GM23338 (cell line): Measurements from ENCODE around the gene SIK2.

ENCODE experiments used
- CREB1 ChIP-seq: fragments of 250-450 bp; sonication (Bioruptor Pico); IDR thresholded peaks from 2 replicates; pipeline ENCODE4 v1.5.0; 2020; ENCODE audit warnings: low read depth, mild to moderate bottlenecking, moderate library complexity
- CTCF ChIP-seq, 2 experiments: fragments of 200-600 bp in 1 of 2; sonication (generic) in 1 of 2; conservative IDR thresholded peaks; 2 replicates each; pipeline versions ENCODE4 v1.5.1 to v1.6.1; 2016 to 2017; ENCODE audit warnings: antibody characterized with exemption in 2 of 2, low read depth in 2 of 2, mild to moderate bottlenecking in 2 of 2, moderate library complexity in 1 of 2
- EZH2 ChIP-seq: fragments of 200-600 bp; sonication (generic); IDR thresholded peaks from one replicate; pipeline ENCODE4 v1.8.0; 2017; ENCODE audit warnings: antibody characterized with exemption, mild to moderate bottlenecking, low read depth; ENCODE audit not compliant: unreplicated experiment
- EZH2phosphoT487 ChIP-seq: fragments of 200-600 bp; sonication (generic); IDR thresholded peaks from one replicate; pipeline ENCODE4 v1.8.1; 2018; ENCODE audit warnings: antibody characterized with exemption; ENCODE audit not compliant: unreplicated experiment
- JUNB ChIP-seq: IDR thresholded peaks from one replicate; pipeline ENCODE4 v1.6.1; 2016; ENCODE audit warnings: antibody characterized with exemption; ENCODE audit not compliant: unreplicated experiment
- POLR2AphosphoS5 ChIP-seq: IDR thresholded peaks from 2 replicates; pipeline ENCODE4 v1.6.1; 2016; ENCODE audit warnings: antibody characterized with exemption, low read depth
- ZNF114 ChIP-seq: fragments of 250-450 bp; sonication (Bioruptor Pico); IDR thresholded peaks from 2 replicates; pipeline ENCODE4 v1.5.0; 2020; ENCODE audit warnings: mild to moderate bottlenecking, moderate library complexity
- TF ChIP-seq, protein P1 (sequence below): IDR thresholded peaks from one replicate; pipeline ENCODE4 v1.6.1; 2018; ENCODE audit warnings: antibody characterized with exemption; ENCODE audit not compliant: unreplicated experiment

GRCh38 chr11:111566324-111566723, 35.9 kb upstream of the SIK2 start:
- TF ChIP-seq POLR2AphosphoS5 (no peak), JUNB (no peak), CTCF (conservative IDR thresholded peaks at IDR 0.05; ENCODE audit: low read depth in 2 of 2) (peak; percentile 34 to 35), EZH2phosphoT487 (no peak), EZH2 (no peak), CREB1 (CRISPR knock-in tag) (no peak), ZNF114 (no peak)
- TF ChIP-seq, protein P1, sequence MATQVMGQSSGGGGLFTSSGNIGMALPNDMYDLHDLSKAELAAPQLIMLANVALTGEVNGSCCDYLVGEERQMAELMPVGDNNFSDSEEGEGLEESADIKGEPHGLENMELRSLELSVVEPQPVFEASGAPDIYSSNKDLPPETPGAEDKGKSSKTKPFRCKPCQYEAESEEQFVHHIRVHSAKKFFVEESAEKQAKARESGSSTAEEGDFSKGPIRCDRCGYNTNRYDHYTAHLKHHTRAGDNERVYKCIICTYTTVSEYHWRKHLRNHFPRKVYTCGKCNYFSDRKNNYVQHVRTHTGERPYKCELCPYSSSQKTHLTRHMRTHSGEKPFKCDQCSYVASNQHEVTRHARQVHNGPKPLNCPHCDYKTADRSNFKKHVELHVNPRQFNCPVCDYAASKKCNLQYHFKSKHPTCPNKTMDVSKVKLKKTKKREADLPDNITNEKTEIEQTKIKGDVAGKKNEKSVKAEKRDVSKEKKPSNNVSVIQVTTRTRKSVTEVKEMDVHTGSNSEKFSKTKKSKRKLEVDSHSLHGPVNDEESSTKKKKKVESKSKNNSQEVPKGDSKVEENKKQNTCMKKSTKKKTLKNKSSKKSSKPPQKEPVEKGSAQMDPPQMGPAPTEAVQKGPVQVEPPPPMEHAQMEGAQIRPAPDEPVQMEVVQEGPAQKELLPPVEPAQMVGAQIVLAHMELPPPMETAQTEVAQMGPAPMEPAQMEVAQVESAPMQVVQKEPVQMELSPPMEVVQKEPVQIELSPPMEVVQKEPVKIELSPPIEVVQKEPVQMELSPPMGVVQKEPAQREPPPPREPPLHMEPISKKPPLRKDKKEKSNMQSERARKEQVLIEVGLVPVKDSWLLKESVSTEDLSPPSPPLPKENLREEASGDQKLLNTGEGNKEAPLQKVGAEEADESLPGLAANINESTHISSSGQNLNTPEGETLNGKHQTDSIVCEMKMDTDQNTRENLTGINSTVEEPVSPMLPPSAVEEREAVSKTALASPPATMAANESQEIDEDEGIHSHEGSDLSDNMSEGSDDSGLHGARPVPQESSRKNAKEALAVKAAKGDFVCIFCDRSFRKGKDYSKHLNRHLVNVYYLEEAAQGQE, result no peak
